Fibroblast of villous mesenchyme (primary cell): ENCODE data around the gene TAF1C. TPM values are rescaled to one million over a fixed set of nuclear protein-coding genes. Genes with fewer than 3 reads are reported as not detected.

Experiments
- DNase-seq: peaks from one replicate; pipeline ENCODE4 v3.0.0-alpha.2; 2010; ENCODE audit warnings: low read depth
- H3K4me3 ChIP-seq: 2 replicates; pipeline ENCODE4 v1.5.1; 2011; ENCODE audit warnings: low read depth, mild to moderate bottlenecking, low read length
- CTCF ChIP-seq: IDR thresholded peaks from 2 replicates; pipeline ENCODE4 v1.5.1; 2012; ENCODE audit warnings: low read depth, mild to moderate bottlenecking, low read length; ENCODE audit not compliant: insufficient read depth
- total RNA-seq: library from RNA; depleted of rRNA; stranded (reverse); fragments of >200 nt; gene quantifications from 2 replicates; pipeline ENCODE4 v1.2.3, GENCODE V29; 2012

The TAF1C gene
- total RNA-seq, 1 donor: 19.4 TPM

- DNase-seq: no peak
- no peak for TF ChIP-seq CTCF
- H3K4me3 ChIP-seq: no peak overlapping the region
Observed at GRCh38 chr16:84161037-84161436, 25.8 kb downstream of the TAF1C start.

DNA sequence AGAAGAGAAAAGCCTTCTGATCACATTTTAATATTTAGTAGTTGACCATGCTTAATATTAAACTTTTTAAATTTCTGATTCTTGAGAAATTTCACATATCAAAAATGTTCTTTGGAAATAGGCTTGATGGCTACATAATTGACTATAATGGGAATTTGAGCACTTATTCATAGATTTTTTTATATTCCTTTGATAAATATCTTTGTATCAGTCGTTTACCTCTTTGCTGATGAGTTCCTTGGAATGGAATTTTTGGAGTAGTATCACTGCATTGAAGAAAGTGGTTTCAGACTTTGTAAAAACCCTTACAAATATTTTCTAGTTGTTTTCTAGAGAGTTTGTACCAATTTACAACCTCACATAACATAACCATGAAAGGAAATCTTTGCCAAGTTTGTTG, 27.1 kb downstream of the TAF1C start:
- DNase-seq: no peak
- TF ChIP-seq CTCF: no peak
- no peak overlapping the region for H3K4me3 ChIP-seq

DNA sequence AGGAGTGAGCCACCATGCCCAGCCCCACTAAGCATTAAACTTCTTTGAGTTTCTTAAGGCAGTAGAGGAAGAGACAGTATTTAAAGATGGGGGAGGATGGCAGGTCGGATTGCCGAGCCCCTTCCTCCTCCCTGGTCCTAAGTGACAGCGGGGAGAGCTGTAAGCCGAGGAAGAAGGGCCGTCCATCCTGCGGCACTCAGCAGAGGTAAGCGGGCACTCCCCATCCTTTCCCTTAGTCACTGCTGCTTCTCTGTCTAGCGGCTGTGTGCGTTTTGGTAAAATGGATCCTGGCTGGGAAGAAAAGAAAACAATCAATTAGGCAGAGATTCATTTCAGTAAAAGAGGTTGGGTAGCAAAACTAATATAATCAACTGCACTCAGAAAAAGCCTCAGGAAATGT, 27.9 kb downstream of the TAF1C start:
- TF ChIP-seq CTCF: no peak
- no peak overlapping the region for H3K4me3 ChIP-seq
- no peak for DNase-seq

DNA sequence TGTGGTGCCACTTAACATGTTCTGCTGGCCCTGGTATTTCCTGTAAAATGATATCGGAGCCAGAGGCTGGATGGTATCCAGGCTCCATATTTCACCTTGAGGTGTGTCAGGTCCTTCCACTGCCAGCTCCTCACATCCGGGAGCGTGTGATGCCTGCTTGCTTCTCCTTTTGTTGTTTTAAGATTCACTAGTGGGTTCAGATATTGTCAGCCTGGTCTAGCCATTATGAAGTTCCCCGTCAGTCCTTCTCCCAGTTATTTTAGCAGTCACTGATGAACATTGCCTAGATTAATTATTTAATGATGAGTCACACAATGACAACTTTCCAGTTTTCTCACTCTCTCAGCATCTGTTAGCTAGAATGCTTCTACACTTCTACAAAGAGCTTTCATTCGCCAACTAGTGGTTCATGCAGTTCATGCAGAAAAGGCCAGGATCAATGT, 30.5 kb downstream of the TAF1C start:
- no peak for TF ChIP-seq CTCF
- peak; percentile 23 for DNase-seq
- no peak overlapping the region for H3K4me3 ChIP-seq

DNA sequence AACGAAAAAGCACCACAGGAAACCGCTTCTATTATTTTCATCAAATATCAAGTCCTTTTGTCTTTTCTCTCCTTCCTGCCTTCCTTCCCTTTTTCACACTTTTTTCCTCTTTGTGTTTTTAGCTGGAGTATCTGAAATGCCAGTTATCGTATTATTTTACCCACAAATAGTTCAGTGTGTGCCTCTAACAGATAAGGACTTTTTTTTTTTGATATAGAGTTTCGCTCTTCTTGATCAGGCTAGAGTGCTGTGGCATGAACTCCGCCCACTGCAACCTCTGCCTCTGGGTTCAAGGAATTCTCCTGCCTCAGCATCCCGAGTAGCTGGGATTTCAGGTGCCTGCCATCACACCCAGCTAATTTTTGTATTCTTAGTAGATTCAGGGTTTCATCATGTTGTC, 31.1 kb downstream of the TAF1C start:
- TF ChIP-seq CTCF: no peak
- H3K4me3 ChIP-seq: no peak overlapping the region
- DNase-seq: no peak

GRCh38 chr16:84155226-84155625, 31.6 kb downstream of the TAF1C start:
- no peak for TF ChIP-seq CTCF
- H3K4me3 ChIP-seq: no peak overlapping the region
- DNase-seq: no peak

- no peak overlapping the region for H3K4me3 ChIP-seq
- DNase-seq: peak; percentile 39
- no peak for TF ChIP-seq CTCF
Observed at GRCh38 chr16:84153660-84154214, 33.1 kb downstream of the TAF1C start.
